Measurements from ENCODE around the gene NALCN.

DNA sequence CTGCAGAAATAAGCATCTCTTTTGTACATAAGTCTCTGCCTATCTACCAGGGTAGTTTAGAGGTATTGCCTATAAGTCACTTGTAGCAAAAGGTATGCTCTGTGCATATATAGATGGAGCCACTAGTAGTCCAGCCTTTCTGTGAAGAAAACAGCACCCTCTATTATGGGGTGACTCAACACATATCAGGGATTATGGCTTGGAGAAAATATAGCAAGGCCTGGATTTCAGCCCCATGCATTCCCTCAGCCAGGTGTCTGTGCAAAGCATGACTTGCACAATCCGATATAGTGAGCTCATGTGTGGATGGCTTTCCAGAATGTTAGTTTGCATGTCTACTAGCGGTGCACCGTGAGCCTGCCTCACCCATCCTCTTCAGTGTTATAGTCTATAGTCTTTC, 13.4 kb upstream of the NALCN start:
- TF ChIP-seq, protein P1, sequence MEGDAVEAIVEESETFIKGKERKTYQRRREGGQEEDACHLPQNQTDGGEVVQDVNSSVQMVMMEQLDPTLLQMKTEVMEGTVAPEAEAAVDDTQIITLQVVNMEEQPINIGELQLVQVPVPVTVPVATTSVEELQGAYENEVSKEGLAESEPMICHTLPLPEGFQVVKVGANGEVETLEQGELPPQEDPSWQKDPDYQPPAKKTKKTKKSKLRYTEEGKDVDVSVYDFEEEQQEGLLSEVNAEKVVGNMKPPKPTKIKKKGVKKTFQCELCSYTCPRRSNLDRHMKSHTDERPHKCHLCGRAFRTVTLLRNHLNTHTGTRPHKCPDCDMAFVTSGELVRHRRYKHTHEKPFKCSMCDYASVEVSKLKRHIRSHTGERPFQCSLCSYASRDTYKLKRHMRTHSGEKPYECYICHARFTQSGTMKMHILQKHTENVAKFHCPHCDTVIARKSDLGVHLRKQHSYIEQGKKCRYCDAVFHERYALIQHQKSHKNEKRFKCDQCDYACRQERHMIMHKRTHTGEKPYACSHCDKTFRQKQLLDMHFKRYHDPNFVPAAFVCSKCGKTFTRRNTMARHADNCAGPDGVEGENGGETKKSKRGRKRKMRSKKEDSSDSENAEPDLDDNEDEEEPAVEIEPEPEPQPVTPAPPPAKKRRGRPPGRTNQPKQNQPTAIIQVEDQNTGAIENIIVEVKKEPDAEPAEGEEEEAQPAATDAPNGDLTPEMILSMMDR (IDR thresholded peaks at IDR 0.05) = no peak
- TF ChIP-seq EZH2 (IDR thresholded peaks at IDR 0.05; ENCODE audit: borderline replicate concordance, insufficient read depth, low read depth, low read length, poor library complexity, severe bottlenecking) = no peak

Measured in B cell (primary cell).